AG04449 (cell line): ENCODE measurements around the gene GMCL1.

Experiments used
- CTCF ChIA-PET: fragments of 350-600 bp; formaldehyde crosslinking; extraction: SDS; loops from one replicate; lab custom pipeline; 2021; ENCODE audit warnings: antibody characterized with exemption; lab: Yijun Ruan, JAX
- POLR2A ChIA-PET: fragments of 400-600, 350-600 bp; formaldehyde crosslinking; extraction: SDS; loops from one replicate; lab custom pipeline; 2020; ENCODE audit warnings: antibody characterized with exemption, inconsistent platforms; lab: Yijun Ruan, JAX
- DNase-seq: peaks from one replicate; pipeline ENCODE4 v3.0.0-alpha.2; 2010; ENCODE audit warnings: low read depth, low spot score
- H3K4me3 ChIP-seq: 2 replicates; pipeline ENCODE4 v1.5.1; 2011; ENCODE audit warnings: low read depth, mild to moderate bottlenecking, control low read depth, low read length
- TF ChIP-seq, protein P1 (sequence below): IDR thresholded peaks from one replicate; pipeline ENCODE4 v1.5.1; 2011; ENCODE audit warnings: mild to moderate bottlenecking, moderate library complexity, low read length, control low read depth, inconsistent platforms; ENCODE audit not compliant: insufficient read depth; ENCODE audit errors: missing control alignments

GMCL1 gene

GRCh38 chr2:69796174-69796573, 33.3 kb upstream of the GMCL1 start:
- H3K4me3 ChIP-seq, result no peak overlapping the region
- ChIA-PET CTCF (interaction anchor here (1.1 to 1.7 kb wide), 3 partner anchors 19 to 71 kb away, joined by 3 to 11 read pairs (median 5); no protein-coding TSS in a partner anchor), POLR2A (no interaction called here)
- TF ChIP-seq, protein P1, sequence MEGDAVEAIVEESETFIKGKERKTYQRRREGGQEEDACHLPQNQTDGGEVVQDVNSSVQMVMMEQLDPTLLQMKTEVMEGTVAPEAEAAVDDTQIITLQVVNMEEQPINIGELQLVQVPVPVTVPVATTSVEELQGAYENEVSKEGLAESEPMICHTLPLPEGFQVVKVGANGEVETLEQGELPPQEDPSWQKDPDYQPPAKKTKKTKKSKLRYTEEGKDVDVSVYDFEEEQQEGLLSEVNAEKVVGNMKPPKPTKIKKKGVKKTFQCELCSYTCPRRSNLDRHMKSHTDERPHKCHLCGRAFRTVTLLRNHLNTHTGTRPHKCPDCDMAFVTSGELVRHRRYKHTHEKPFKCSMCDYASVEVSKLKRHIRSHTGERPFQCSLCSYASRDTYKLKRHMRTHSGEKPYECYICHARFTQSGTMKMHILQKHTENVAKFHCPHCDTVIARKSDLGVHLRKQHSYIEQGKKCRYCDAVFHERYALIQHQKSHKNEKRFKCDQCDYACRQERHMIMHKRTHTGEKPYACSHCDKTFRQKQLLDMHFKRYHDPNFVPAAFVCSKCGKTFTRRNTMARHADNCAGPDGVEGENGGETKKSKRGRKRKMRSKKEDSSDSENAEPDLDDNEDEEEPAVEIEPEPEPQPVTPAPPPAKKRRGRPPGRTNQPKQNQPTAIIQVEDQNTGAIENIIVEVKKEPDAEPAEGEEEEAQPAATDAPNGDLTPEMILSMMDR, result no peak
- no peak for DNase-seq

DNA sequence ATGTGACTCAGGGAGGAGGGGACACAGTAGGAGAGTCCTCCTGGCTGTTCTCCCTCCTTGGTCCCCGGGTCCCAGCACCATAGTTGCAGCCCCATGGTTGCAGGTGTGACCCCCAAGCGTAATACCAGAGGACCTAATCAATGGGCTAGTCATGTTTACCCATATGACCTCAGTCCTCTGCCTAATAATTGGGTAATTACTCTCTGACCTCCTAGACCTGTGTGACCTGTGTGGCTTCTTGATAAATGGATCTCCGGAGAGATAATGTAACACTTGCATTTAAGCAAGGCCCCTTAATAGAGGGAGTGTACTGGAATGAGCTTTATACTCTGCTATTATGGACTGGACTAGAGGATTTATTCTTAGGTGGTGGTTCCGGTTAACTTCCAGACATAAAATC, 32.2 kb upstream of the GMCL1 start:
- no peak overlapping the region for H3K4me3 ChIP-seq
- CTCF ChIA-PET, result interaction anchor here (1.1 to 1.7 kb wide), 3 partner anchors 18 to 72 kb away, joined by 3 to 11 read pairs (median 5); no protein-coding TSS in a partner anchor
- DNase-seq, result no peak
- POLR2A ChIA-PET, result no interaction called here
- TF ChIP-seq, protein P1, result no peak

DNA sequence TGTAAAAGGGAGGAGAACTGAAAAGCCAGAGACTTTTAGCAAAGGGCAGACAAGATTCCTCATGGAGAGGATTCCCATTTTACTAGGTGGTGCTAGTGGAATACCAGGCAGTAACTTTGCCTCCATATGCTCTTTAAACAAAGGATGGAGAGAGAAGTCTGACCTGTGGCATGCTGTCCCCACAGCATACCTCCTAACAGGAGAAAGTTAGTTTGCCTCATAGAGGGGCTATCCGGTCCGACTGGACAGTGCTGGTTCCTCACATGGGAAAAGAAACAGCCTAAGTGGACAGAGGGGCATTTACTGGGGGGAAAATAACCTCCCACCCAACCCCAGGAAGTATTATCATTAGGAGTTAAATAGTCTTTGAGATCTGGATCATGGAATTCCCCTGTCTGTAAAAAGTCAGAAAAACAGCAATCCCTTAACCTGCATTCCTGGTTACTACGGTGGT, 31.6 kb upstream of the GMCL1 start:
- no peak overlapping the region for H3K4me3 ChIP-seq
- DNase-seq, result no peak
- TF ChIP-seq, protein P1, result no peak
- CTCF ChIA-PET, result interaction anchor here (2.5 kb wide), 1 partner anchor 72 kb away, joined by 29 read pairs; no protein-coding TSS in a partner anchor
- POLR2A ChIA-PET, result no interaction called here

- ChIA-PET POLR2A (interaction anchor here (1.3 kb wide), 1 partner anchor 9 kb away, joined by 4 read pairs; no protein-coding TSS in a partner anchor), CTCF (interaction anchor here (2.5 to 8.6 kb wide), 2 partner anchors 19 to 73 kb away, joined by 29 to 118 read pairs; no protein-coding TSS in a partner anchor)
- DNase-seq, result no peak
- peak overlapping the region; percentile 33 for H3K4me3 ChIP-seq
- TF ChIP-seq, protein P1, result no peak
Observed at GRCh38 chr2:69798290-69798908, 31.1 kb upstream of the GMCL1 start.

- 0 out of 2 replicates have a peak overlapping the region, but pooled peaks have one; percentile 33 for H3K4me3 ChIP-seq
- TF ChIP-seq, protein P1, result no peak
- ChIA-PET POLR2A (interaction anchor here (0.6 to 1.3 kb wide), 3 partner anchors 9 to 58 kb away, joined by 3 to 4 read pairs (median 3); no protein-coding TSS in a partner anchor), CTCF (interaction anchor here (0.9 to 8.6 kb wide), 6 partner anchors 9 to 76 kb away, joined by 3 to 118 read pairs (median 6); no protein-coding TSS in a partner anchor)
- DNase-seq, result no peak
Observed at GRCh38 chr2:69798909-69799526, 30.4 kb upstream of the GMCL1 start.
